SKM-1 (cell line): Measurements from ENCODE around the gene NISCH.

Experiments used
- DNase-seq: peaks from one replicate; lab custom pipeline; 2025; ENCODE audit not compliant: unreplicated experiment; lab: John Stamatoyannopoulos, UW

The NISCH gene

DNA sequence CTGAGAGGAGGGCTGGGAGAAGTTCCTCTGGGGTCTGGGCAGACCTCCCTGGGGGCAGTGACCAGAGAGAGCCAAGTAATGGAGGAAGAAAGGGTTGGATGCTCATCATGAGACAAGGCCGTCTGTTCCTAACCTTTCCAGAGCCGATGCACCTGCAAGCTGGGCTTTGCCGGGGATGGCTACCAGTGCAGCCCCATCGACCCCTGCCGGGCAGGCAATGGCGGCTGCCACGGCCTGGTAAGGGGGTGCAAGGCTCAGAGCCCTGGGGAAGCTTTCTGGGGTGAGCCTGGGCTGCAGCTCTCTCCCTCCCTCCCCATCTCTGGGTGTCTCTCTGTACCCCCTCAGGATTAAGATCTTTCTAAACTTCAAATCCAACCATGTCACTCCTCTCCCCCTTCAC, 56.1 kb downstream of the NISCH start:
- no peak for DNase-seq

DNA sequence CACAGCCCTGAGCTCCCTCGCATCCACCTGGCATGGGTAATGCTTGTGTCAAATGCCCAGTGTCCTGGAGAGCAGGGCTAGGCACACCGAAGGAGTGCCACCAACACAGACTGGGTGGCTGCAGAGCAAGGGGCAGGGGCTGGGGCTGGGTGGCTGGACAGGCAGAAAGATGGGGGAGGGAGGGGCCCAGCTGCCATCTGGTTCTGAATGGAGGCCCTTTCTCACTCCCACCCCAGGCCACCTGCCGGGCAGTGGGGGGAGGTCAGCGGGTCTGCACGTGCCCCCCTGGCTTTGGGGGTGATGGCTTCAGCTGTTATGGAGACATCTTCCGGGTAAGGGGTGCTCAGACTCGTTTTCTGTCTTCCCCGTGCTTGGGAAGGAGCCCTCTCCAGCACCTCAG, 56.7 kb downstream of the NISCH start:
- DNase-seq: no peak

DNA sequence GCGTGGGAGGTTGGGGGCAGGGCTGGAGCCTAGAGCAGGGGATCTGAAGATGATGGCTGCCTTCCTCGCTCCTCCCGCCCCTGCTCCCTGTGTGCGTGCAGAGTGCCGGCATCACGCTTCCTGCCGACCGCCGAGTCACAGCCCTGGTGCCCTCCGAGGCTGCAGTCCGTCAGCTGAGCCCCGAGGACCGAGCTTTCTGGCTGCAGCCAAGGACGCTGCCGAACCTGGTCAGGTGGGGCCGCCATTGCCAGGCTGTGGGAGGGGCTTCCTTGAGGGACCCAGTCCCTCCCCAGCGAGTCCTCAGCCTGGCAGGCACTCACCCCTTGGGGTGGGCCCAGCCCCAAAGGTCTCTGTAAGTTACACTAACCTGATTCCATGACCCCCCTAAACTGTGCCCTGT, 57.3 kb downstream of the NISCH start:
- no peak for DNase-seq

DNA sequence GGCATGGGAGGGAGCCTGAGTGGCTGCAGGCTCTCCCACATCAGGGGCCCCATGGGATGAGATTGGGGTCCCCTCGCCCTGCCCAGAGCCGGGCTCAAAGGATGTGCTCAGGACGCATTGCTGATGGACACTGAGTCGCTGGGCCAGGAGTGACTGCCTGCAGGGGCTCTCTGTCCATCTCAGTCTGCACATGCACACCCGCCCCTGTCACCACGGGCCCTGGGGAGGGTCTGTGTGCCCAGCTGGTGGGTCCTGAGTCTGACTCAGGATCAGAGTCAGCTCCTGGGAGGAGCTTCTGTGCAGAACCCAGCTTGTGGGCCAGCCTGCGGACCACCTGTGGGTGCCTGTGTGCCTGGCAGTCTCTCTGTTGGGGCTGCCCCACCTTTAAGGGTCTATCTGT, 57.9 kb downstream of the NISCH start:
- DNase-seq: no peak

DNA sequence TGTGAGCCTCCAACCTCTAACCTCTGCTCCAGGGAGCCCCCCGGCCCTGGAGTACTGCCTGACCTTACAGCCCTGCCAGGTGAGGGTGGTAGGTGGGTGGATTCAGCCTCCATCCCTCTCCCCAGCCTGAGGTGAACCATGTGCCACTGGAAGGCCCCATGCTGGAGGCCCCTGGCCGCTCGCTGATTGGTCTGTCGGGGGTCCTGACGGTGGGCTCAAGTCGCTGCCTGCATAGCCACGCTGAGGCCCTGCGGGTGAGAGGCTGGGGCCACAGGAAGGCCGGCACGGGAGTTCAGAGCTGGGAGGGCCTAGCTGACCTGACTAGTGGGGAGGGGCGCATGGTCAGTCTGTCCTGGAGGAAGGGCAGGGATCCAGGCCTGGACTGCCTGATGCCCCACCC, 59.2 kb downstream of the NISCH start:
- no peak for DNase-seq

DNA sequence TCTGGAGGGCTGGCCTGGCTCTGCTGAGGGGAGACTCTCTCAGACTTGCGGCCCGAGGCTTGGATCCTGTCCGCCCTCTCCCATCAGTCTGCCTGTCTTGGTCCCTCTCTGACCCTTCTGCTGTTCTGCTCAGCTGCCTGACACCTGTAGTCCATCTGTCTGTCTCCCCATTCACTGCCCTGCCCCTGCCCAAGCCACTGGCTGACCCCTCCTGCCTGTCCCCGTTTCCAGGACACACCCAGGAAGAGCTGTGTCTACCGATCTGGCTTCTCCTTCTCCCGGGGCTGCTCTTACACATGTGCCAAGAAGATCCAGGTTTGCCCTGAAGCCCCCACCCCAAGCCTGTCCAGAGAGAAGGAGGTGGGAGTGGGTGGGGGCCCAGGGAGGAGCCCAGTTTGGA, 59.8 kb downstream of the NISCH start:
- no peak for DNase-seq

DNA sequence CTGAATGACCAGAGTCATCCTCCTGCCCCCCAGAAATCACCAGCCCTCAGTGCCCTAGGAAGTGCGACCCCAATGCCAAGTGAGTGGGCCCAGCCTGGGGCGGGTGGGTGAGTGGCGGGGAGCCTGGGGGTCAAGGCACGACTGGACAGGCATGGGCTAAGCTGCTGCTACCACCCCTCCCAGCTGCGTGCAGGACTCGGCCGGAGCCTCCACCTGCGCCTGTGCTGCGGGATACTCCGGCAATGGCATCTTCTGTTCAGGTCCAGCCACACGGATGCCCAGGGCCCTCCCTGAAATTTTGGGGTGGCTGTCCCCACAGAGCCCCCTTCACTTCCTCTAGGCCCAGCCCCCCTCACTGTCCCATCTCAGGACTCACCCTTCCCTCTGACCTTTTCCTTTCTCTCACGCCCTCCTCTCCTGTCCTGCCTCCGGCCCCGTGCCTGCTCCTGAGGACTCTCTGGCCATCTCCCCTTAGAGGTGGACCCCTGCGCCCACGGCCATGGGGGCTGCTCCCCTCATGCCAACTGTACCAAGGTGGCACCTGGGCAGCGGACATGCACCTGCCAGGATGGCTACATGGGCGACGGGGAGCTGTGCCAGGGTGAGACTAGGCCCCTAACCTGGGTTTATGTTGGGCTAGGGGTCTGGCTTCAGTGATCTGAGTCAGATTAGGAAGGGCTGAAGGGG, 61.2 kb downstream of the NISCH start:
- DNase-seq: no peak

DNA sequence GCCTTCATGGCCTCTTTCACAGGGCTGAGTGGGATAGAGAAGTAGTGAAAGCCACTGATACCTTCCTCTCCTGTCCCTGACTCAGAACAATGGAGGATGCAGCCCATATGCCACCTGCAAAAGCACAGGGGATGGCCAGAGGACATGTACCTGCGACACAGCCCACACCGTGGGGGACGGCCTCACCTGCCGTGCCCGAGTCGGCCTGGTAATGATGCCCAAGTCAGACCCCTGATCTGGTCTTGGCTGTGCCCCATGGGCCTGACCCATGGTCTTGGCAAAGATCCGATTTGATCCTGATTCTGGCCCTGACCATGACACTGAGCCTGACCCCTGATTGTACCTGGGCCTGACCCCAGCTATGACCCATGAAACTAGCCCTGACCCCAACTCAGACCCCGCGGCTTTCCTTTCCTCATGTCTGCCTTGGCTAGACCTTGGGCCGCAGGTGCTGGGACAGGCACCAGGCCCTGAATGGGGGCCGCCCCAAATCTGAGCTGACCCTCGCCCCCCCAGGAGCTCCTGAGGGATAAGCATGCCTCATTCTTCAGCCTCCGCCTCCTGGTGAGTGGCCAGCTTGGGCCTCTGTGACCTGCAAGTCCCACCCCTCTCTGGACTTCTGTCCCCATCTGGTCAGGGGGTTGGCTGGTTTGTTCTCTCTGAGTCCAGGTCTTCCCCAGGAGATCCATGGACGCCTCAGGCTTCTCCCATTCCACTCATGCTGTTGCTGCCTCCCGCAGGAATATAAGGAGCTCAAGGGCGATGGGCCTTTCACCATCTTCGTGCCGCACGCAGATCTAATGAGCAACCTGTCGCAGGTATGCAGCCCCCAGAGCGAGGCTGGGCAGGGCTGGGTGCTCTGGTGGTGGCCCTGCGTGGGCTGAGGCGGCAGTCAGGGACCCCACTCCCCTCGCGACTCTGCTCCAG, 62.7 kb downstream of the NISCH start:
- DNase-seq: no peak

- no peak for DNase-seq
Observed at GRCh38 chr3:52518723-52519444, 63.5 kb downstream of the NISCH start.

DNA sequence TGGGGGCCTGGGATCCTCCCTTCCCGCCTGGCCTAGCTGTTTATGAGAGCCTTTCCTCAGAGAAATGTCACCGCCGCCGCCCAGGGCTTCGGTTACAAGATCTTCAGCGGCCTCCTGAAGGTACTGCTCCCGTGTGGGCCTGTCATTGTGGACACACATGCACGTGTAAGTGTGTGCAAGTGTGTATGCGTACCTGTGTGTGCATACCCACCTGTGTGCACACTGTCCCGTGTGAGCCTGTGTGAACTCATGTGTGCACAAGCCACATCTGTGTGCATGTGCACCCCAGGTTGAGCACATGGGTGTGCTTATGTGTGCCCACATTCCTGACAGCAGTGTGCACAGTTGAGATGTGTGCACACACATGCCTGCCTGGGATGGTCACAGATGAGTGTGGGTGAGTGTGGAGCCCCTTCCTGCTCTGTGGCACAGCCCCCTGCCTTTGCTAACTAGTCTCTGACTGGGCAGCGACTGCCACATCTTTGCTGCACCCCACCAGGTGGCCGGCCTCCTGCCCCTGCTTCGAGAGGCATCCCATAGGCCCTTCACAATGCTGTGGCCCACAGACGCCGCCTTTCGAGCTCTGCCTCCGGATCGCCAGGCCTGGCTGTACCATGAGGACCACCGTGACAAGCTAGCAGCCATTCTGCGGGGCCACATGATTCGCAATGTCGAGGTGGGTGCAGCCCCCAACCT, 64.2 kb downstream of the NISCH start:
- no peak for DNase-seq

DNA sequence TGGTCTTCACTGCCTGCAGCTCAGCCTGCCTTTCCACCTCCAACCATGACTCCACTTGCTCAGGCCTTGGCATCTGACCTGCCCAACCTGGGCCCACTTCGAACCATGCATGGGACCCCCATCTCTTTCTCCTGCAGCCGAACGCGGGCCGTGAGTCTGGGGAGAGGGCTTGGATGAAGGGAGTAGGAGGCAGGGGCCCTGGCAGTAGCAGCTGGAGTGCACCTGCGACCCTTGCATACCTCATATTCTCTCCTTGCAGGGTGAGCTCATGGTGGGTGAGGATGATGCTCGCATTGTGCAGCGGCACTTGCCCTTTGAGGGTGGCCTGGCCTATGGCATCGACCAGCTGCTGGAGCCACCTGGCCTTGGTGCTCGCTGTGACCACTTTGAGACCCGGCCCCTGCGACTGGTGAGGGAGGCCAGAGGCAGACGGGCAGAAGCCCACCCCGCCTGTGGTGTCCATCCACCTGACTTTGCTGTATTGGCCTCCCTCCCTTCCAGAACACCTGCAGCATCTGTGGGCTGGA, 64.8 kb downstream of the NISCH start:
- no peak for DNase-seq

DNA sequence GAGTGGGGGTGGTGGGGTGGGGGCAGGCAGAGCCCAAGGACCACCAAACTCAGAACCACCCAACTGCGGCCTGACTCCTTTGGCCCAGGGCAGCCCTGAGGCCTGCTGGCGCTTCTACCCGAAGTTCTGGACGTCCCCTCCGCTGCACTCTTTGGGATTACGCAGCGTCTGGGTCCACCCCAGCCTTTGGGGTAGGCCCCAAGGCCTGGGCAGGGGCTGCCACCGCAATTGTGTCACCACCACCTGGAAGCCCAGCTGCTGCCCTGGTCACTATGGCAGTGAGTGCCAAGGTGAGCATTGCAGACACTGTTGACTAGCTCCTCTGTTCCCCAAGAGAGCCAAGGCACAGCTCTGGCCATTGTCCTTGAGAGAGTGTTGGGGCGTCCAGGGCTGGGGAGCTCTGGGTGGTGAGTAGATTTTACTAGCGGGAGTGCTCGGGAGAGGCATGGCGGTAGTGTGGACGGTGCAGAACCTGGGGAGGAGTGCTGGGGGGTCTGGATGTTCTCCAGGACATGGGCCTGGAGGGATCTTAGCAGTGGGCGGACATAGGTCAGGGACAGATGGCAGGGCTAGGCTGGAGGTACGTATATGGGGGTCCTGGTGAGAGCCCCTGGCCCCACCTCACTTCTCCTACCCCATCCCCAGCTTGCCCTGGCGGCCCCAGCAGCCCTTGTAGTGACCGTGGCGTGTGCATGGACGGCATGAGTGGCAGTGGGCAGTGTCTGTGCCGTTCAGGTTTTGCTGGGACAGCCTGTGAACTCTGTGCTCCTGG, 65.5 kb downstream of the NISCH start:
- no peak for DNase-seq

GRCh38 chr3:52521488-52521824, 66.1 kb downstream of the NISCH start:
- DNase-seq: no peak

DNA sequence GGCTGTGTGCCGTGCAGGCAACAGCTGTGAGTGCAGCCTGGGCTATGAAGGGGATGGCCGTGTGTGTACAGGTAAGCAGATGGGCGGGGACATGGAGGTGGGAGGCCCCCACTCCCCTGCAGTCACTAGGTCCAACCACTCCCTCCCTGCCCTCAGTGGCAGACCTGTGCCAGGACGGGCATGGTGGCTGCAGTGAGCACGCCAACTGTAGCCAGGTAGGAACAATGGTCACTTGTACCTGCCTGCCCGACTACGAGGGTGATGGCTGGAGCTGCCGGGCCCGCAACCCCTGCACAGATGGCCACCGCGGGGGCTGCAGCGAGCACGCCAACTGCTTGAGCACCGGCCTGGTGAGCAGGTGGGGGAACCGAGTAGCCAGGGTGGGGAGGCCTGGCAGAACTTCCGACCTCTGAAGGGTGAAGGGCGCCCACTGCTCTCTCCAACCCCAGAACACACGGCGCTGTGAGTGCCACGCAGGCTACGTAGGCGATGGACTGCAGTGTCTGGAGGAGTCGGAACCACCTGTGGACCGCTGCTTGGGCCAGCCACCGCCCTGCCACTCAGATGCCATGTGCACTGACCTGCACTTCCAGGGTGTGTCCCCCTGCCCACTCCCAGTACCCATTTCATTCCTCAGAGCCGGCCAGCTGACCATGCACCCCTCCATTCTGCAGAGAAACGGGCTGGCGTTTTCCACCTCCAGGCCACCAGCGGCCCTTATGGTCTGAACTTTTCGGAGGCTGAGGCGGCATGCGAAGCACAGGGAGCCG, 66.7 kb downstream of the NISCH start:
- no peak for DNase-seq

- no peak for DNase-seq
Observed at GRCh38 chr3:52522651-52523251, 67.3 kb downstream of the NISCH start.

GRCh38 chr3:52523386-52524257, 68.2 kb downstream of the NISCH start:
- DNase-seq: no peak

GRCh38 chr3:52524258-52524751, 68.9 kb downstream of the NISCH start:
- DNase-seq: no peak
